Gastrocnemius medialis (tissue), 4 donors: Measurements from ENCODE around the gene RAD9A. TPM values are rescaled to one million over a fixed set of nuclear protein-coding genes. Genes with fewer than 3 reads are reported as not detected.

Experiments
- ATAC-seq, 2 donors: fragments of 150-250 bp; one replicate each; pipeline ENCODE4 v1.9.1; 2016
- DNase-seq, 2 donors: peaks; one replicate each; pipeline ENCODE4 v3.0.0-alpha.2; 2019
- H3K27ac ChIP-seq, 4 donors: fragments of 200-600 bp; sonication (generic); 1 replicate in 1 of 4; 2 replicates in 3 of 4; pipeline ENCODE4 v1.5.1; 2016 to 2018; ENCODE audit warnings: mild to moderate bottlenecking in 2 of 4, moderate library complexity in 1 of 4
- H3K27me3 ChIP-seq, 3 donors: fragments of 200-600 bp; sonication (generic) in 2 of 3; 1 replicate in 1 of 3; 2 replicates in 2 of 3; pipeline versions ENCODE4 v1.5.1 to v1.6.0; 2016 to 2019; ENCODE audit warnings: mild to moderate bottlenecking in 1 of 3, moderate library complexity in 1 of 3
- H3K36me3 ChIP-seq, 2 donors: fragments of 200-600 bp; sonication (generic) in 1 of 2; one replicate each; pipeline ENCODE4 v1.5.1; 2017 to 2018
- H3K4me1 ChIP-seq, 2 donors: fragments of 200-600 bp; sonication (generic) in 1 of 2; one replicate each; pipeline ENCODE4 v1.5.1; 2016 to 2017; ENCODE audit warnings: mild to moderate bottlenecking in 2 of 2
- H3K4me3 ChIP-seq, 4 donors: fragments of 200-600 bp; sonication (generic) in 3 of 4; 1 replicate in 1 of 4; 2 replicates in 3 of 4; pipeline ENCODE4 v1.5.1; 2016 to 2019; ENCODE audit warnings: mild to moderate bottlenecking in 2 of 4
- H3K9me3 ChIP-seq, 3 donors: fragments of 200-600 bp; sonication (generic) in 2 of 3; 1 replicate in 1 of 3; 2 replicates in 2 of 3; pipeline ENCODE4 v1.5.1; 2016 to 2019
- CTCF ChIP-seq, 5 experiments: fragments of 450-650 bp in 3 of 5; fragments of 200-600 bp in 2 of 5; sonication (generic) in 2 of 5; IDR thresholded peaks in 4 of 5; conservative IDR thresholded peaks in 1 of 5; 1 replicate in 4 of 5; 2 replicates in 1 of 5; pipeline ENCODE4 v1.5.1; 2016 to 2019; ENCODE audit warnings: antibody characterized with exemption in 5 of 5, mild to moderate bottlenecking in 3 of 5, moderate library complexity in 3 of 5
- POLR2A ChIP-seq, 2 donors: fragments of 450-650 bp; IDR thresholded peaks; one replicate each; pipeline ENCODE4 v1.6.1; 2017; ENCODE audit warnings: antibody characterized with exemption in 2 of 2, mild to moderate bottlenecking in 2 of 2, moderate library complexity in 2 of 2
- in situ Hi-C, 4 donors: fragments of 200-750 bp; cut with MboI; loops; one replicate each; pipeline versions ENCODE4 v1.15.0 to v1.8.0; 2017; ENCODE audit warnings: low sequenced_read_pairs in 4 of 4
- intact Hi-C: fragments of 100-400 bp; cut with DNase I; formaldehyde crosslinking; loops from one replicate; pipeline ENCODE4 v1.15.1; 2023; ENCODE audit warnings: low total_unique reads
- total RNA-seq, 4 donors: library from RNA; depleted of rRNA; stranded (reverse); fragments of >200 nt; gene quantifications; one replicate each; pipeline versions ENCODE4 v1.1.0 to v1.2.3, GENCODE V29; 2016

Gene RAD9A
- total RNA-seq, 4 donors from 2014 or later, result 5.2 to 14.7 (median 7.7) TPM

- no peak for TF ChIP-seq POLR2A (IDR thresholded peaks at IDR 0.05)
- Histone ChIP-seq H3K36me3 (no peaks in the 10 kb centered on the region), H3K27ac (no peak overlapping the region), H3K4me1 (peaks cover 3 to 13% of the 10 kb centered on the region in 2 donors), H3K27me3 (peaks cover 0 to 10% (median 0%) of the 10 kb centered on the region in 3 donors), H3K4me3 (no peak overlapping the region), H3K9me3 (no peaks in the 10 kb centered on the region)
- ATAC-seq, result no peak
- intact Hi-C loops (no loop called here), in situ Hi-C loops (loop anchor here in 3 of 4 donors (5.0 to 10.0 kb wide), 2 partner anchors 35 to 123 kb away; partner anchors contain the start of genes POLD4 (in 3 of the 3) and GRK2 (in 1 of the 3))
- DNase-seq, result no peak
Observed at GRCh38 chr11:67387518-67387917, 4.3 kb upstream of the RAD9A start.

- intact Hi-C loops (no loop called here), in situ Hi-C loops (loop anchor here in 3 of 4 donors (5.0 to 10.0 kb wide), 2 partner anchors 37 to 125 kb away; partner anchors contain the start of genes POLD4 (in 3 of the 3) and GRK2 (in 1 of the 3))
- TF ChIP-seq CTCF (IDR thresholded peaks at IDR 0.05 in 4 of 5, conservative IDR thresholded peaks at IDR 0.05 in 1 of 5), result peak in 4 of 5 experiments; percentile 42 to 59 (median 49)
- no peak for TF ChIP-seq POLR2A (IDR thresholded peaks at IDR 0.05)
- no peak for DNase-seq
- peaks cover 5 to 15% of the 10 kb centered on the region in 2 donors for H3K4me1 ChIP-seq
- H3K27me3 ChIP-seq, result peaks cover 0 to 8% (median 0%) of the 10 kb centered on the region in 3 donors
- no peaks in the 10 kb centered on the region for H3K9me3 ChIP-seq
- H3K36me3 ChIP-seq, result no peaks in the 10 kb centered on the region
- H3K27ac ChIP-seq, result no peak overlapping the region
- no peak for ATAC-seq
- H3K4me3 ChIP-seq, result no peak overlapping the region
Observed at GRCh38 chr11:67389477-67389876, 2.3 kb upstream of the RAD9A start.

GRCh38 chr11:67390947-67391303 is 861 bp upstream of the RAD9A start:
- in situ Hi-C loops (loop anchor here (10.0 kb wide), 2 partner anchors 84 to 114 kb away; partner anchors contain the start of genes CDK2AP2 (in 3 of the 4) and PITPNM1 (in 3 of the 4)), intact Hi-C loops (no loop called here)
- Histone ChIP-seq H3K27ac (peak overlapping the region; percentile 79 to 89 (median 86)), H3K27me3 (no peaks in the 10 kb centered on the region), H3K9me3 (no peaks in the 10 kb centered on the region), H3K36me3 (peaks cover 0 to 3% of the 10 kb centered on the region in 2 donors), H3K4me3 (peak overlapping the region; percentile 59 to 83 (median 74)), H3K4me1 (peaks cover 5 to 15% of the 10 kb centered on the region in 2 donors)
- TF ChIP-seq POLR2A (IDR thresholded peaks at IDR 0.05) (no peak), CTCF (IDR thresholded peaks at IDR 0.05 in 4 of 5, conservative IDR thresholded peaks at IDR 0.05 in 1 of 5) (no peak)
- ATAC-seq (no peak), DNase-seq (no peak)

- Histone ChIP-seq H3K27ac (peak overlapping the region; percentile 79 to 89 (median 86)), H3K4me1 (peaks cover 5 to 16% of the 10 kb centered on the region in 2 donors), H3K9me3 (no peaks in the 10 kb centered on the region), H3K4me3 (peak overlapping the region; percentile 59 to 83 (median 74)), H3K27me3 (no peaks in the 10 kb centered on the region), H3K36me3 (peaks cover 0 to 14% of the 10 kb centered on the region in 2 donors)
- DNase-seq (no peak), ATAC-seq (no peak)
- no peak for TF ChIP-seq CTCF (IDR thresholded peaks at IDR 0.05 in 4 of 5, conservative IDR thresholded peaks at IDR 0.05 in 1 of 5)
- TF ChIP-seq POLR2A (IDR thresholded peaks at IDR 0.05), result no peak
- in situ Hi-C loops, result loop anchor here (10.0 kb wide), 2 partner anchors 83 to 113 kb away; partner anchors contain the start of genes CDK2AP2 (in 3 of the 4) and PITPNM1 (in 3 of the 4)
- intact Hi-C loops, result no loop called here
Observed at GRCh38 chr11:67392183-67392715, 463 bp downstream of the RAD9A start.

- in situ Hi-C loops (loop anchor here (10.0 kb wide), 2 partner anchors 81 to 111 kb away; partner anchors contain the start of genes CDK2AP2 (in 3 of the 4) and PITPNM1 (in 3 of the 4)), intact Hi-C loops (no loop called here)
- ATAC-seq (no peak), DNase-seq (no peak)
- TF ChIP-seq POLR2A (IDR thresholded peaks at IDR 0.05) (no peak), CTCF (IDR thresholded peaks at IDR 0.05 in 4 of 5, conservative IDR thresholded peaks at IDR 0.05 in 1 of 5) (no peak)
- Histone ChIP-seq H3K27ac (no peak overlapping the region), H3K27me3 (no peaks in the 10 kb centered on the region), H3K36me3 (peaks cover 0 to 26% of the 10 kb centered on the region in 2 donors), H3K4me3 (no peak overlapping the region), H3K9me3 (no peaks in the 10 kb centered on the region), H3K4me1 (peaks cover 5 to 18% of the 10 kb centered on the region in 2 donors)
Observed at GRCh38 chr11:67393437-67393836, 1.7 kb downstream of the RAD9A start.
